ENCODE data around the gene CDKN1B.
A peak's percentile ranks its signal among the peaks of the same experiment; 100 is the strongest.

CDKN1B gene

DNA sequence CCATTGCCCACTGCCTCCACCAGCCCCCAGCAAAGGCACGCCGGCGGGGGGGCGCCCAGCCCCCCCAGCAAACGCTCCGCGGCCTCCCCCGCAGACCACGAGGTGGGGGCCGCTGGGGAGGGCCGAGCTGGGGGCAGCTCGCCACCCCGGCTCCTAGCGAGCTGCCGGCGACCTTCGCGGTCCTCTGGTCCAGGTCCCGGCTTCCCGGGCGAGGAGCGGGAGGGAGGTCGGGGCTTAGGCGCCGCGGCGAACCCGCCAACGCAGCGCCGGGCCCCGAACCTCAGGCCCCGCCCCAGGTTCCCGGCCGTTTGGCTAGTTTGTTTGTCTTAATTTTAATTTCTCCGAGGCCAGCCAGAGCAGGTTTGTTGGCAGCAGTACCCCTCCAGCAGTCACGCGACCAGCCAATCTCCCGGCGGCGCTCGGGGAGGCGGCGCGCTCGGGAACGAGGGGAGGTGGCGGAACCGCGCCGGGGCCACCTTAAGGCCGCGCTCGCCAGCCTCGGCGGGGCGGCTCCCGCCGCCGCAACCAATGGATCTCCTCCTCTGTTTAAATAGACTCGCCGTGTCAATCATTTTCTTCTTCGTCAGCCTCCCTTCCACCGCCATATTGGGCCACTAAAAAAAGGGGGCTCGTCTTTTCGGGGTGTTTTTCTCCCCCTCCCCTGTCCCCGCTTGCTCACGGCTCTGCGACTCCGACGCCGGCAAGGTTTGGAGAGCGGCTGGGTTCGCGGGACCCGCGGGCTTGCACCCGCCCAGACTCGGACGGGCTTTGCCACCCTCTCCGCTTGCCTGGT lies at the start of gene CDKN1B:
Gene CDKN1B, plus strand, starts transcription at position 576 of the 793 bp plus-strand sequence. CDS start 472 bp downstream, outside the sequence.
- peak; percentile 80 for DNase-seq (ENCODE audit: low read depth)

DNA sequence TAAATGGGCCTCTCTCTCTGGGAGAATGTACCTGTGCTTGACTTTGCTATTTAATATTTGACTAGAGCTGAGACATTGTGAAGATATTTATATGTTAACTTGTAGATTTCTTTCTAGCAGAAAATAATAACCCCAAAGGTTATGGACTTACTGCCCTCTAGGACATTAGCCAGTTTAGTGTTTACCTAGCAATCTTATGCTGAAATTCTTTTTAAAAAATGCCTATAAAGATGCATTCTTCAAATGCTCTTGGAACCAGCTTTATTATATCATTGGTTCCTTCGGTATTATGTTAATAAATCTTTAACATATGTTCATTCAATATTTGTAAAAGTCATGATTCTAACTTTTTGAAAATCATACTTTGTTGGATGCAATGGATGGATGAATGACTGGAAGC lies 49.2 kb upstream of the CDKN1B start:
- DNase-seq (ENCODE audit: low read depth): no peak

DNA sequence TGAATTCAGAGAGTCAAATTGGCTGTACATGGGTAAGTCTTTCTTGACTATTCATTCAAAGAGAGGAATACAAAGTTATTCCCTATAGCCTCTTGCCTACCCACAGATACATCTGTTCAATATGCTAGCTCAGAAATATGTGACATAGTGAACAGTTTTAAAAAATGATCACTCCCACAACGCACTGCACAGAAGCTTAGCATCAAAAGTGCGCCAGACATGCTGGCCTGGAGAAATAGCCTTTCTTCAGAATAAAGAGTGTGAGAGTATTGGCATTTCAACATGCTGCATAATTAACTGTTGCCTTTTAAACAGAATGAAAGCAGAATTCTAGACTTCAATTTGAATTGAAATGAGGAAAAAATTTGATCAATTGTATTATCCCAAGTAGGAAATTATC lies 48.1 kb upstream of the CDKN1B start:
- no peak for DNase-seq (ENCODE audit: low read depth)

- DNase-seq (ENCODE audit: low read depth): no peak
Observed at GRCh38 chr12:12671850-12672660, 45.1 kb upstream of the CDKN1B start.

DNA sequence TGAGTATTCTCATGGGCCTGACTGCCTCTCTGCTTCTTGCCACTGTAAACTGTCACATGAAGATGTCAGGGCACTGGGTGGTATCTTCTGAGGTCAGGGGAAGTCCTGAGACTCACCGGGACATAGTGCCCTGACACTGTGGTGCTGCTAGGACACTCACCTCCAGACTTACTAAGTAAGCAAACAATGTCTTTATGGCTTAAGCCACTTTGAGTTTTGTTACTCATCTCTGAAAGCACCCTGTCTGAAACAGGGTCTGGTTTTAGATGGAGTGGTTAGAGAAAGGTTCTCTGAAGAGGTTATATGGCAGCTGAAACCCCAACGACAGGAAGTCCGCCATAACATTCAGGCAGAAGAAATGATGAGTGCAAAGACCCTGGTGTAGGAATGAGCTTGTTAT lies 43.9 kb upstream of the CDKN1B start:
- no peak for DNase-seq (ENCODE audit: low read depth)

GRCh38 chr12:12676605-12677004 lies 40.6 kb upstream of the CDKN1B start:
- DNase-seq (ENCODE audit: low read depth): no peak

- DNase-seq (ENCODE audit: low read depth): no peak
Observed at GRCh38 chr12:12681061-12681765, 36.0 kb upstream of the CDKN1B start.

DNA sequence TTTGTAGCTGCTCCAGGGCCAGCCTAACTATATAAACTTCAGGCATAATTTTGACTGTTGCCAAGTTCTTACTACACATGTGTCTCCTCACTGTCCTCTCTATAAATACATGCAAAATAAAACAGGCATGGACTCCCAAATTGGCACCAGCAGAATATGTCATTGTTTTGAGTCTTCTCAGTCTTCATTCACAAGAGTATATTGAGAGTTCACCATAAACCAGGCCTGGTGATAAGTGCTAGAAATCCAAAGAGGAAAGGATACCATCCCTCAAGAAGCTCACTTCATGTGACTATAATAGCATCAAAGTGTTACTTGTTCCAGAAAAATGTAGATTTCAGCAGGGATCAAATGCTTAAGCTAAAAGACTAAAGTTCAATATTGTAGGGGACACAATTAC lies 34.9 kb upstream of the CDKN1B start:
- no peak for DNase-seq (ENCODE audit: low read depth)

DNA sequence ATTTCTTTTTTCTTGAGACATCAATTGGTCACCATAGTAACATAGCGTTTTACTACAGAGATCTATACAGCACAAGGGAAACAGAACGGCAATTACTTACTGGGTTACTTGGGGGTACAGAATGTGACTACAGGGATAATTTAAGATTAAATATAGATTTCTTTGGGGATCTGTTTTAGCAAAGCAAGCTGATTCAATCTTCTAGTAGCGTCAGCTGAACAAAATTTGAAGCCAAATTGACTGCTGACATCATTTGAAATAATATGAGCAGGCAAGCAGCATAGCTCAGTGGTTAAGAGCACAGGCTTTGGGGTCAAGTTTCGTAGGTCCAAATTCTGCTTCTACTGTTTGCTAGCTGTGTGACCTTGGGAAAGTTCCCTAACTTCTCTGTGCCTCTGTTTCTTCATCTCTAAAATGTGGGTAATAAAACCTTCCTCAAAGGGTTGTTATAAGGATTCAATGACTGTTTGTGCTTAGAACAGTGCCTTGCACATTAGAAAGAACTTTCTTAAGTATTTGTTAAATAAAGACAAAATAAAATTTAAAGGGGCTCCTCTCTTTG lies 34.0 kb upstream of the CDKN1B start:
- no peak for DNase-seq (ENCODE audit: low read depth)

- DNase-seq (ENCODE audit: low read depth): no peak
Observed at GRCh38 chr12:12683725-12684124, 33.4 kb upstream of the CDKN1B start.

DNA sequence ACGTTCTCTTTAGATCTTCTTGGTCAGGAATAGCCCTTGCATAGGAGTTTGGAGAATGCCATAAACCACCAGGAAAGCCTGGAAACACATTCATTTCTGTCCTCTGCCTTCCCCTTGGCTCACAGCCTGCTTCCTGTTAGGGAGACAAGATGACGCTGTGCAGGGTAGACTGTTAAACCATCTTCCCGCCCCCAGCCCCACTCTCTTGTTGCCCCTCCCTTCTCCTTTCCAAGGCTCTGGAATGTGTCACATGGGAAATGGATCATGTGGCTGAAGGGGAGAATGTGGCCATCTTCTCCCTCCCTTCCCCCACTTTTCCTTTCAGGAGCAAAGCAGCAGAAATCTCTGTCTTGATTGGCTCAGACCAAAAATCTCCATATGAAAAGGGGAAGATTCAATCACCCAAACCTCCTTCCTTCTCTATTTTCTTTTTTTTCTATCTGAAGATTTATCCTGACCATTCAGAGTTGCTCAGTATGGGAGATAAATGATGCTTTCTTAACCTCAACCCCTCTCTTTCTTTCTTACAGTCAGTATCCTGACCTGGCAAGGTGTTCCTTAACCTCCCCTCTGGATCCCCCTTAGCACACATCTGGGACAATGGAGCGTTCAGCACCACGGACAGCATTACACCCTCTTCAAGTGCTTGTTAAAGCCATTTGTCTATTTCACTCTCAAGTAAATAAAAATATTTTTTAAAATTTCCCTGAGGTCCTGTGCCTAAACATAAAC lies 32.6 kb upstream of the CDKN1B start:
- no peak for DNase-seq (ENCODE audit: low read depth)

DNA sequence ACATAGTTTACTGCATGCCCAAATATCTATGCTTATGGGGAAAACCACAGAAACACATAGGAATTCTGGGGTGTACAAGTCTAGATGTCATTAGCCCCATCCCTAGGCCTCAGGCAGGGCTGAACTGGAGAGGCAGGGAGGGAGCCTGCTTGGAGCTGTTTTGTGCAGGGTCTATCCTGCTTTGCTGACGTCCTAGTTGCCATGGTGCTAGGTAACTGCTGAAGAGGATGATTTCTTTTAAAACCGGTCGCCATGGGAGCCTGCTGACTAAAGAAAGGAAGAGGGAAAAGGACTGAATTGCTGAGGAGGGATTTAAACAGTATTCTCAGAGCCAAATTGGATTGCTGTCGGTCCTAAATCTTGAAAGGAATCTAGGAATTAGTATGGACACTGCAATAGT lies 31.9 kb upstream of the CDKN1B start:
- no peak for DNase-seq (ENCODE audit: low read depth)

- no peak for DNase-seq (ENCODE audit: low read depth)
Observed at GRCh38 chr12:12686472-12686871, 30.7 kb upstream of the CDKN1B start.

DNA sequence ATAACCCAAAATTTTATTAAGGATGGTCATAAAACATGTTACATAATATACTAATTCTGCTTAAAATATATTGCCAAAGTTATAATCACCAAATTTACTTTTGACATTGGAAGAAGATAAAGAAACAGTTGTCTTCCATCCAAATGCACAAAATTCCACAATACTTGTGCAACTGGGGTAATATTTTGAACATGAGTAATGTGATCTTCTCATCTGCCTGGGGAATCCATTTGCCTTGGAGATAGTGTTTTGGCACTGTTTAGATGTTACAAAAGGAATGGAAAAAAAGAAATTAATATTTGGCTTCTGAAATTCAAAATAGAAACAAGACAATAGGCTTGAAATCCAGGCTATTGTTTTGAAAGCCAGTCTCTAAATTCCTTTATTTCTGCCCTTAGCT lies 30.2 kb upstream of the CDKN1B start:
- no peak for DNase-seq (ENCODE audit: low read depth)

DNA sequence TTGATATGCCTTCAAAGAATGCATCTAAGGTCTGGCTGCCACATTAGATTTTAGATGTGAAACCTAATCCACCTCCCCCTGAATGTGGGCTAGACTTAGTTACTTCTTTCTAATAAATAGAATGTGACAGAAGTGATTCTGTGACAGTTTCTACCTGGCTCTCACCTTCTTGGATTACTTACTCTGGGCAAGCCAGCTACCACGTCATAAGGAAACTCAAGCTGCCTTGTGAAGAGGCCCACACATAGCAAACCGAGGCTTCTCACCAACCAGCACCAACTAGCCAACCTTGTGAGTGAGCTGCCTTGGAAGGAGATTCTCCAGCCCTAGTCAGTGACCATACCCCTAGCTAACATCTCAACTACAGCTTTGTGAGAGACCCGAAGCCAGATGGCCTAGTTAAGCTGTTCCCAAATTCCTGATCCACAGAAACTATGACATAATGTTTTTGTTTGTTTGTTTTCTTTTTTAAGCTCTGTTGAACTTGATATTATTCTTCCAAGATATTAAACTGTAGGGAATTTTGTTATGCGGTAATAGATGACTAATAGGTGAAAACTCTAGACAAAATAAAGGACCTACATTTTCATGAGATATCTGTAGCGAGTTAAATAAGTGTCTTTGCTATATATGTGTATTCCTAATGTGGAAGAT lies 27.4 kb upstream of the CDKN1B start:
- no peak for DNase-seq (ENCODE audit: low read depth)

DNA sequence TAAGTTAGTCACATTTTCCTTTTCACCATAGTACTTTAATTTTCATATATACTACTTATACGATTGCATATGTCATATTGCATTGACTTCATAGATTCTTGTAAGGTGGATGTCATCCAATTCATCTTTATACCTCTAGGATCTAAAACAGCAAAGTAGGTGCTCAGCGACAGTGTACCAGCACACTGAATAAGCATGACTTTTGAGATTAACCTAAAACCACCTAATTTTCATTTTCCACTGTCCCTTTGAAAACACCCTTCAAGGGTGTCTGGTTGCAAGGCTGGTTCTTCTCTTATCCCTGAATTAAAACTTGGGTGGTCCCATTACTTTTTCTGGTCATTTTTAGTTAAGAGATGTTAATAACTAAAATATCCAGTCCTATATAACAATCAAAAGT lies 25.6 kb upstream of the CDKN1B start:
- no peak for DNase-seq (ENCODE audit: low read depth)

DNA sequence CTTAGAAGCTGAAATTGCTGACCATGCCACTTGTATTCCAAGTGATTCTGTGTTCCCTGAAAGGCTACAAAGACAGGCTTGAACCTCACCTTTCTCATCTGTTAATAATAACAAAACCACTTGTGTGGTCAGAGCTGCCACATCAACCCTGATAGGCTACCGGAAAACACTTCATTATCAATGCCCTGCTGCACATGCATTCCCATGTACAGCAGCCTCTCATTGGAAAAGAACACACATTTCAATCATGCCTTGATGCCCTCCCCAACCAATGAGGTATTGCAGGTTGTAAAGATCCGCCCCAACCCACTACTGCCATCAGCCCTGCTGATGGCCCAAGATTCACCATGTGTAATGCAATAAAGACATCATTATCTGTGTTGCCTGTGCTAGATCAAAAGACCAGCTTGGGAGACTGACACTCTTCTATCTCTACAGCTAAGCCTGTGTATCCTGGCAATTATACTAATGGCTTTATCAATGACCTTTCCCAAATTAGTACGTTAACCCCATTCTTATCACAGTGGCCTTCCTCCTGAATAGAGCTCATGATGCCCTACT lies 24.0 kb upstream of the CDKN1B start:
- no peak for DNase-seq (ENCODE audit: low read depth)

- peak; percentile 84 for DNase-seq (ENCODE audit: low read depth)
Observed at GRCh38 chr12:12696562-12697383, 20.4 kb upstream of the CDKN1B start.

DNA sequence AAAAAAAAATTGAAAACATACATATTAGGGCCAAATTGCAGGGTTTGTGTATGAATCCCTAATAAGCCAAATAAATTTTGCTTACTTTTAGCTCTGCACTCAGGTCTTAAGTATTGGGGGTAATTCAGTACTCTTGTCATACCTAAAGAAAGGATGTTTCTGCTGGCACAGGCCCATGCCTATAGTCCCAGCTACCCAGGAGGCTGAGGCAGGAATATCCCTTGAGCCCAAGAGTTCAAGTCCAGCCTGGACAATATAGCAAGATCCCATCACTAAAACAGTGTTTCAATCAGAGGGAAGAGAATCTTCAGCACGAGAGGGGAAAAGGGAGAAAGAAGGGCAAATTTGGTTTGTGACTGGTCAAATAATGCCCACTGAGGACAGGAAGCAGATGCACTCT lies 17.8 kb upstream of the CDKN1B start:
- DNase-seq (ENCODE audit: low read depth): no peak

DNA sequence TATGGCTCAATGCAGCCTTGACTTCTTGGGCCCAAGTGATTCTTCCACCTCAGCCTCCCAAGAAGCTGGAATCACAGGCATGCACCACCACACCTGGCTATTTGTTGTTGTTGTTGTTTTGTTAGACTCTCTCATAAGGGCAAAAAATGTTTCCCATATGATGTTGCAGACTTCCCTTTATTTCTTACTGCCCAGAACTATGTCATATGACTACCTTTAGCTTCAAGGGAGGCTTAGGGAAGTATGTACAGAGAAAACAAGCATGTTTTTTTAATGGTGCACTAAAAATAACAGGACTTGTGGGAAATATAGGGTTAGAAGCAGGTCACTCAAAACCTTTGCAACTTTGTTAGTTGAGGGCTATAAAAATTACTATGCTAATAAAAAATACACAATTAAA lies 16.9 kb upstream of the CDKN1B start:
- no peak for DNase-seq (ENCODE audit: low read depth)
